NK-92 treated with Interleukin-12 subunit alpha and Interleukin-12 subunit beta, amount 100 ng/mL, for 24 hours (cell line): ENCODE data around the gene PPIP5K2.
A peak's percentile ranks its signal among the peaks of the same experiment; 100 is the strongest.
"Not testable (repeated sequence)": the region's sequence is repeated elsewhere in the genome, so short reads cannot be mapped to it uniquely, and the experiment has no call there.

Experiments
- DNase-seq: peaks from one replicate; lab custom pipeline; 2025; lab: John Stamatoyannopoulos, UW

The PPIP5K2 gene

GRCh38 chr5:103119765-103120606 lies at the start of gene PPIP5K2, which contains the start of gene GIN1:
Gene PPIP5K2 (plus strand): TSS chr5:103120301. CDS start chr5:103129590, 9,289 bp downstream.
Gene GIN1 (minus strand): TSS chr5:103120138. CDS start chr5:103108707, 11,431 bp downstream.
- DNase-seq: peak; percentile 90

GRCh38 chr5:103073500-103073899 lies 46.6 kb upstream of the PPIP5K2 start:
- DNase-seq: not testable (repeated sequence)

- no peak for DNase-seq
Observed at GRCh38 chr5:103075442-103075841, 44.7 kb upstream of the PPIP5K2 start.

GRCh38 chr5:103079796-103080195 lies 40.3 kb upstream of the PPIP5K2 start:
- no peak for DNase-seq

GRCh38 chr5:103086547-103086946 lies 33.6 kb upstream of the PPIP5K2 start:
- DNase-seq: no peak

GRCh38 chr5:103089272-103089671 lies 30.8 kb upstream of the PPIP5K2 start:
- no peak for DNase-seq

- DNase-seq: no peak
Observed at GRCh38 chr5:103090791-103091190, 29.3 kb upstream of the PPIP5K2 start.

GRCh38 chr5:103092676-103093075 lies 27.4 kb upstream of the PPIP5K2 start:
- DNase-seq: no peak

GRCh38 chr5:103093727-103094126 lies 26.4 kb upstream of the PPIP5K2 start:
- no peak for DNase-seq

GRCh38 chr5:103094737-103095136 lies 25.4 kb upstream of the PPIP5K2 start:
- no peak for DNase-seq

- no peak for DNase-seq
Observed at GRCh38 chr5:103098993-103099392, 21.1 kb upstream of the PPIP5K2 start.

- no peak for DNase-seq
Observed at GRCh38 chr5:103101079-103101750, 18.9 kb upstream of the PPIP5K2 start.

- DNase-seq: no peak
Observed at GRCh38 chr5:103102234-103102633, 17.9 kb upstream of the PPIP5K2 start.

- DNase-seq: no peak
Observed at GRCh38 chr5:103108086-103108485, 12.0 kb upstream of the PPIP5K2 start.

- DNase-seq: no peak
Observed at GRCh38 chr5:103109277-103109676, 10.8 kb upstream of the PPIP5K2 start.

- no peak for DNase-seq
Observed at GRCh38 chr5:103110403-103110802, 9.7 kb upstream of the PPIP5K2 start.

- DNase-seq: no peak
Observed at GRCh38 chr5:103111468-103111867, 8.6 kb upstream of the PPIP5K2 start.

- DNase-seq: no peak
Observed at GRCh38 chr5:103112910-103113309, 7.2 kb upstream of the PPIP5K2 start.

- no peak for DNase-seq
Observed at GRCh38 chr5:103114440-103114839, 5.7 kb upstream of the PPIP5K2 start.

GRCh38 chr5:103117471-103117991 lies 2.6 kb upstream of the PPIP5K2 start:
- DNase-seq: no peak

- no peak for DNase-seq
Observed at GRCh38 chr5:103119070-103119764, 884 bp upstream of the PPIP5K2 start.

GRCh38 chr5:103120607-103121200 lies 603 bp downstream of the PPIP5K2 start:
- no peak for DNase-seq
